Cardiac muscle cell (in vitro differentiated cells and primary cell): ENCODE results near the gene AHCTF1. TPM values are rescaled to one million over a fixed set of nuclear protein-coding genes. Genes with fewer than 3 reads are reported as not detected.

Experiments
- DNase-seq, 2 donors: peaks; one replicate each; pipeline versions ENCODE4 v3.0.0 to v3.0.0-alpha.2; 2010 to 2017; ENCODE audit warnings: low read depth in 1 of 2, low spot score in 1 of 2
- H3K27ac ChIP-seq: fragments of 200-600 bp; sonication (generic); 2 replicates; pipeline ENCODE4 v1.5.1; 2016
- H3K27me3 ChIP-seq: fragments of 200-600 bp; sonication (generic); 2 replicates; pipeline ENCODE4 v1.6.0; 2016; ENCODE audit warnings: control low read depth
- H3K36me3 ChIP-seq: fragments of 200-600 bp; sonication (generic); 2 replicates; pipeline ENCODE4 v1.5.1; 2016; ENCODE audit warnings: control low read depth
- H3K4me1 ChIP-seq: fragments of 200-600 bp; sonication (generic); 2 replicates; pipeline ENCODE4 v1.8.1; 2017; ENCODE audit warnings: low read depth, mild to moderate bottlenecking, mixed run types
- H3K4me3 ChIP-seq: fragments of 200-600 bp; sonication (generic); 2 replicates; pipeline ENCODE4 v1.5.1; 2016; ENCODE audit warnings: mild to moderate bottlenecking
- H3K9me3 ChIP-seq: fragments of 200-600 bp; sonication (generic); 2 replicates; pipeline ENCODE4 v1.5.1; 2017; ENCODE audit warnings: low read depth, mild to moderate bottlenecking, control low read depth
- polyA plus RNA-seq: library from polyadenylated mRNA; unstranded; fragments of >200 nt; fragmentation: Nextera tagmentation; extraction: Ambion mirVana; gene quantifications from 2 replicates; pipeline ENCODE4 v1.2.1, GENCODE V29; 2016
- total RNA-seq: library from RNA; depleted of rRNA; stranded (reverse); fragments of >200 nt; gene quantifications from 2 replicates; pipeline ENCODE4 v1.2.3, GENCODE V29; 2016
- TF ChIP-seq, protein P1 (sequence below): IDR thresholded peaks from 2 replicates; pipeline ENCODE4 v1.5.1; 2012; ENCODE audit warnings: low read depth, mild to moderate bottlenecking, low read length

The AHCTF1 gene
- total and polyA plus RNA-seq, 2 experiments from 2014 or later: 6.3 to 19.1 TPM

DNA sequence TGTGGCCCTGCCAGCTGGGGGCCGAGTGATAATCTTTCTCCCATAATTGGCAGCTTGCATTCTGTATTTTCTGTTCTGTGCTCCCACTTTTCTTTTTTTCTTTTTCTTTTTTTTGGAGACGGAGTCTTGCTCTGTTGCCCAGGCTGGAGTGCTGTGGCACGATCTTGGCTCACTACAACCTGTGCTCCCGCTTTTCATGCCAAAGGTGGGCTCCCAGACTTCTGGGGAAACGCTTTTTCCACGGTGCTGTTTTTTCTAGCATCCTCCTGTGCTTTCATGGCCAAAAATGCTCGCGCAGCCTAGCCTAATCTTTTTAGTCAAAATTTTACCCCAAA, 585 bp upstream of the AHCTF1 start:
- no peak overlapping the region for H3K27ac ChIP-seq
- no peaks in the 10 kb centered on the region for H3K9me3 ChIP-seq
- H3K36me3 ChIP-seq: no peaks in the 10 kb centered on the region
- TF ChIP-seq, protein P1, sequence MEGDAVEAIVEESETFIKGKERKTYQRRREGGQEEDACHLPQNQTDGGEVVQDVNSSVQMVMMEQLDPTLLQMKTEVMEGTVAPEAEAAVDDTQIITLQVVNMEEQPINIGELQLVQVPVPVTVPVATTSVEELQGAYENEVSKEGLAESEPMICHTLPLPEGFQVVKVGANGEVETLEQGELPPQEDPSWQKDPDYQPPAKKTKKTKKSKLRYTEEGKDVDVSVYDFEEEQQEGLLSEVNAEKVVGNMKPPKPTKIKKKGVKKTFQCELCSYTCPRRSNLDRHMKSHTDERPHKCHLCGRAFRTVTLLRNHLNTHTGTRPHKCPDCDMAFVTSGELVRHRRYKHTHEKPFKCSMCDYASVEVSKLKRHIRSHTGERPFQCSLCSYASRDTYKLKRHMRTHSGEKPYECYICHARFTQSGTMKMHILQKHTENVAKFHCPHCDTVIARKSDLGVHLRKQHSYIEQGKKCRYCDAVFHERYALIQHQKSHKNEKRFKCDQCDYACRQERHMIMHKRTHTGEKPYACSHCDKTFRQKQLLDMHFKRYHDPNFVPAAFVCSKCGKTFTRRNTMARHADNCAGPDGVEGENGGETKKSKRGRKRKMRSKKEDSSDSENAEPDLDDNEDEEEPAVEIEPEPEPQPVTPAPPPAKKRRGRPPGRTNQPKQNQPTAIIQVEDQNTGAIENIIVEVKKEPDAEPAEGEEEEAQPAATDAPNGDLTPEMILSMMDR: no peak
- peak overlapping the region; percentile 99 for H3K4me3 ChIP-seq
- no peaks in the 10 kb centered on the region for H3K27me3 ChIP-seq
- no peak for DNase-seq
- H3K4me1 ChIP-seq: peaks cover 6% of the 10 kb centered on the region

DNA sequence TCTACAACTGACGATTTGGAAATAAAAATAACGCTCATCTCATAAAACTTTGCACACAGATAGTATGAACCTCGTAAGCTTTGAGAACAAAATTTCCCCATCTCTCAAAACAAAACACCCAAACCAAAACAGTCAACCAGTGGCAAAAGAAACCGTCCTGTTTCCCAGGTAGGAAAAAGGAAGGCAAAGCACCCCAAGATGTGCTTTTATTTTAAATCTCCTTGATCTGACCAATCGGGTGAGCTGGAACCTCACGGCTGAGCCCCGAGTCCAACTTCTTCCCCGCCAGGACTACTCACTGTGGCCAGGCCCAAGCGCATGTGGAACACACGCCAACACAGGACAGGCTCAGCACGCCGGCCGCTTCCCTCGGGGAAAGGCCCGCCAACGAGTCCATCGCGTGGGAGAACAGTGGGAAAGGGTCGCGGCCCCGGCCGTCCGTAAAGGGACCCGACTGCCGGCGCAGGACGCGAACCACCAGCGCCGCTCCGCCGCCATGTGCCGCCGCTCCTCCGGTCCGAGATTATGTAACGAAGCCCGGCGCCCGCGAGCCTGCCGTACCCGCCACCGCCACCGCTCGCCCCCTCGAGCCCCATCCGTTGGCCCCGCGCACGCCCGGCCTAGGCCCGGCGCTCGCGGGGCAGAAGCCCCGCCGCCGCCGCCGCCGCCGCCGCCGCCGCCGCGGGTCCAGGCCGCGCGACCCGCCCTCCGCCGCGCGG, 759 bp downstream of the AHCTF1 start:
- Histone ChIP-seq H3K27ac (peak overlapping the region; percentile 96), H3K4me3 (peak overlapping the region; percentile 99), H3K9me3 (no peaks in the 10 kb centered on the region), H3K36me3 (no peaks in the 10 kb centered on the region), H3K4me1 (peaks cover 6% of the 10 kb centered on the region), H3K27me3 (no peaks in the 10 kb centered on the region)
- DNase-seq: peak; percentile 54 to 62
- TF ChIP-seq, protein P1: no peak

DNA sequence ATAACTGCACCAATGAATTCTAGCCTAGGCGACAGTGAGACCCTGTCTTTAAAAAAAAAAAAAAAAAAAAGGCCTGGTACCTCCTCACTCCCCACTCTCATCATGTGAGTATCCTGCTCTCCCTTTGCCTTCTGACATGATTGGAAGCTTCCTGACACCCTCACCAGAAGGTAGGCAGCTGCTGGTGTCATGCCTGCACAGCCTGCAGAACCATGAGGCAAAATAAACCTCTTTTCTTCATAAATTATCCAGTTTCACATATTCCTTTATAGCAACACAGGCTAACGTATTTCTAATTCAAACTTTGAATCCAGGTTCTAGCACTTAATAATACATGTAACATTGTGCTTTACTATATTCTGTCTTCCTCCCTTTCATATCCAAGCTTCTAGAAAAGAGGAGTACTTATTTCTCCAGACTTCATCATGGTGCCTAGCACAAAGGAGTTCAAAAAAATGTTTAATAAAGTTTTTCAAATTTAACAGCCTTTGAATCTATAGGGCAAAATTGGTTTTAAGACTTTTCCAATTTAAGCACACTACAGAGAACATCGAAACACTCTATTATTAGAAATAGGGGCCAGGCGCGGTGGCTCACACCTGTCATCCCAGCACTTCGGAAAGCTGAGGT, 5.6 kb downstream of the AHCTF1 start:
- Histone ChIP-seq H3K36me3 (no peaks in the 10 kb centered on the region), H3K27ac (no peak overlapping the region), H3K27me3 (no peaks in the 10 kb centered on the region), H3K4me3 (no peak overlapping the region), H3K4me1 (peaks cover 4% of the 10 kb centered on the region), H3K9me3 (no peaks in the 10 kb centered on the region)
- TF ChIP-seq, protein P1: no peak
- DNase-seq: no peak

DNA sequence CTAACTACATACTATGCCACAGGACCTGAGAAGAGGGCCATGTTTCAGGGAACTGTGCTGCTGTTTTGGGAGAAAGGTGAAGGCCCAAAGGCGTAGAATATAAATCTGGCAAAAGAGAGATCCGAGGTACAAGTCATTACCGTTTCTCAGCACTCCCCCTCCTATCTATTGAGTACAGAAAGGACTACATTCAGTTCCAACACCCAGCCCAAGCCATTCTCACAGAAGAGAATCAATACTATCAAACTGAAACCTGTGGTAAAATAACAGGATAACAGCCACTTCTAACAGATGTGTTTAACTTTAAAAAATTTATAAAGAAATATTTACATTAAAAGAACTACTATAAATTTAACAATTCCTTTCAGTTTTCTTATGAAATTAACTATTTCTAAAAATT, 7.8 kb downstream of the AHCTF1 start:
- Histone ChIP-seq H3K27ac (no peak overlapping the region), H3K4me3 (no peak overlapping the region), H3K36me3 (no peaks in the 10 kb centered on the region), H3K27me3 (no peaks in the 10 kb centered on the region), H3K4me1 (peaks cover 4% of the 10 kb centered on the region), H3K9me3 (no peaks in the 10 kb centered on the region)
- TF ChIP-seq, protein P1: no peak
- no peak for DNase-seq

DNA sequence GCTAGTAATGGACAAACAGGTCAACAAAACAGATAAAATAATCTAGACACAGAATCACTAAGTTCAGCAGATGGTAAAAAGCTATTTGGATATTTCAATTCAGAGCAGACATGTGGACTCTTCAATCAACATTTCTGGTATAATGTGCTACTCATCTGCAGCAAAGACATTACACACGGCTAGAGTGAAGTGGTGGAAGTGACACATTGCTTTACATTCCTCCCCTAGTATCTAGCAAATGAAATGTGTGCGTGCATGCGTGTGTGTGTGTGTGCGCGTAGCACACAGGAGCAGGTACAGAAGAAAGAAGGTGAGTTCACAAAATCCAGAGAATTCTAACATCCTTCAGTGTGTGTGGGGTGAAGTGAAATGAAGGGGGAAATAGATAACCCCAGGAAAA, 8.3 kb downstream of the AHCTF1 start:
- Histone ChIP-seq H3K27me3 (no peaks in the 10 kb centered on the region), H3K36me3 (no peaks in the 10 kb centered on the region), H3K27ac (no peak overlapping the region), H3K4me1 (peaks cover 4% of the 10 kb centered on the region), H3K9me3 (no peaks in the 10 kb centered on the region), H3K4me3 (no peak overlapping the region)
- DNase-seq: no peak
- TF ChIP-seq, protein P1: no peak
